Stimulated activated CD4-positive, alpha-beta T cell treated with anti-CD3 and anti-CD28 coated beads, Interleukin-1b, Interleukin-23, amount 100 ng/mL, for 48 hours (primary cell): Measurements from ENCODE around the gene PWWP2A.

Experiments
- DNase-seq: peaks from one replicate; pipeline ENCODE4 v3.0.0-alpha.2; 2020

The PWWP2A gene

DNA sequence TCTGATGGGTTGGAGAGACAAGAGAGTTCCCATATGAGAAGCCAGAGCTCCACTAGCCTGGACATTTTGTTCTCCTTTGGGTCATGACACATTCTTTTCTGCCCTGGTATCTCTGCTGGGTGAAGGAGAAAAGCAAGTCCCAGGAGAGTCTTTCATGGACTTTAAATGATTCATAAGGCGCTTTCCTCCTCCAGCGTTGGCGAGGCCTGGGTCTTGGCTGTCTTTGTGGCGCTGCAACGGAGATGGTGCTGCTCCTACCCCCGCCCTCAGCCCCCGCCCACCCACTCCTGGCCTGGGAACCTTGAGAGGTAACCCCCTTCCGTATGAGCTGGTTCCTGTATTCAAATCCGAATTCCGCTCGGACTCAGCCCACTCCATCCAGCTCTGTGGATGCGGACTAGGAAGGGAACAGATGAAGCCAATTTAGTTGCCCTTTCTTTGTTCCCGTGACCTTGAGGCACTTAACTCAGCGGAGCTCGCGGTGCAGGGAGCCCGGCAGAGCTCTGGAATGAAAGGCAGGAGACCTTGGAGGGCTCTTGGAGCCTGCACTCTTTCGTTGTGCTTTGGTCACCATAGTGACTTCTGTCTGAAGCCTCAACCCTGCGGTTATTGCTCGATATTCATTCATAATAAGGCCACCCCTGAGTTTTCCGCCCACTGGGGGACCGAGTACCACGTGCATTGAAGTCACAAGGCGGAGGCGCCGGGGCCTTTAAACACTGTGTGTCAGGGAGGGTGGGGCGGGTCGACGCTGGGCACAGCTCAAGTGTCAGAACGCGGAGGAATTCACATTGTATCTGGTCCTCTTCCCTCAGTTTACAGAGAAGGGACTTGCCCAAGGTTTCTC lies 14.0 kb upstream of the PWWP2A start:
- DNase-seq = no peak

DNA sequence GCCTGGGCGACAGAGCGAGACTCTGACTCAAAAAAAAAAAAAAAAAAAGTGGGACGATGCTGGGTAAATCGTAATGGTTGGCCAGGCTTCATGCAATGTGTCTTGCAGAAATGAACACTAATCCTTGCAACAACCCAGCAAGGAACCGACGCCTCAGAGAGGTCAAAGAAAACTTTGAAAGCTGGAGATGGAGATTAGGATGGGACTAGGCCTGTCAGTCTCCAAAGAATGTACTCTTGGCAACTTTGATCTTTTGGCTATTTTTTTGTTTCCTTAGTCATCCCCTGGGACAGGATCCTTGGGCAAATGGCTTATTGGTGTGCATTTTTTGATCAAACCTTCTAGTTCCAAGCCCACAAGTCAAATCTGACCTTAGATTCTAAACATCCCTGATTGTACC lies 10.6 kb upstream of the PWWP2A start:
- DNase-seq = no peak

DNA sequence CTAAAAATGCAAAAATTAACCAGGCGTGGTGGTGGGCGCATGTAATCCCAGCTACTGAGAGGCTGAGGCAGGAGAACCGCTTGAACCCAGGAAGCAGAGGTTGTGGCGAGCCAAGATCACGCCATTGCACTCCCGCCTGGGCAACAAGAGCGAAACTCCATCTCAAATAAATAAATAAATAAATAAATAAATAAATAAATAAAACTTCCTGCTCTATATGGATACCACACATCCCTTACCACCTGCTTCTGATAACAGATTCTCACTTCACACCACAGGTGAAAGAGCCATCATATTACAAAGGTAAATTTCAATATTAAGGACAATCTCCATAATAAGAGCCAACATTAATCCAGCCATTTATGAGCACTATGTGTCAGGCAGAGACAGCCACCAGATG lies 9.4 kb upstream of the PWWP2A start:
- no peak for DNase-seq

DNA sequence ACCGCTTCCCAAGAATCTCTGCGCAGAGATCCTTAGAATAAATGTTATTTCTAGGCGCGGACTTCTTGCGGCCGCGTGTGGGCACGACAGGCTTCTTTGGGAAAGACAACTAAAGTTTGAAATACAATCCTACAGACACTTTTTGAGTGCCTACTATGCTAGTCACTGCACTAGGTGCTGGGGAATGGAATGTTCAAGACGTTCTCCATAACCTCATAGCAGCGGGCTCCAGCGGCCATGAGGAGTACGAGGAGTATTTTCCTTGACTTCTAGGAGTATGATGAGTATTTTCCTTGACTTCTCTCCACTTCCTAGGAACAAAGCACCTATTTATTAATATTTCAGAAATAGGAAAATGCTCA lies 636 bp upstream of the PWWP2A start:
- DNase-seq = no peak

DNA sequence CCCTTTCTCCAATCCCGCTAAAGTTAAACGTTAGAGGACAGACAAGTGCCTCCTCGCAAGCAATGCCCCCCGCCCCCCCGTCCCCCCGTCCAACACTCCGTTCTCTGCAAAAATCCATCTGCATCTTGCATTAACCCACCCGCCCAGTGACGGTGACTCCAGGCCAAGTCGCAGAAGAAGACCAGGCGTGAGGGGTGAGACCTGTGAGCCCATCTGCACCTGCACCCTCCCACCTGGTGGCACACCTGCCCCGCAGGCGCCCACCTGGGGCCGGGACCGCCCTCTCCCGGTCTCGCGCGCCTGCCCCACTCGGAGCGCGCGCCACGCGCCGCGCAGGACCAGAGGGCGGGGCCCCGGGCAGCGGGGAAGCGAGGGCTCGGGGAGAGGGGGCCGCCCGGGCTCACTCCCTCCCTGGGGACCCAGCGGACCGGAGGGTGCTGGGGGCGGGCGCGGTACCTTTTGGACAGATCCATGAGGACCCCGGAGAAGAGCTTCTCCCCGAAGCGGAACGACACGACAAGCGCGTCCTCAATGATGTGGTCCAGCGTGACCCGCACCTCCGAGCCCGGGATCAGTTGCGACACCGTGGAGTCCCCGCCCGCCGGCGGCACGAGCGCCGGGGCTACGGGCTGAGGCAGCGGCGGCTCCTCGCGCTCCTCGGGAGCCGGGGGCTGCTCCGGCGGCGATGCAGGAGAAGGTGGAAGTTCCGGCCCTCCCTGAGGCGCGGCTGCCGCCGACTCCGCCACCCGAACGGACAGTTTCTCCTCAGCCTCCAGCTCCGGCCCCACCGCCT lies 705 bp downstream of the PWWP2A start:
- DNase-seq = peak; percentile 28

DNA sequence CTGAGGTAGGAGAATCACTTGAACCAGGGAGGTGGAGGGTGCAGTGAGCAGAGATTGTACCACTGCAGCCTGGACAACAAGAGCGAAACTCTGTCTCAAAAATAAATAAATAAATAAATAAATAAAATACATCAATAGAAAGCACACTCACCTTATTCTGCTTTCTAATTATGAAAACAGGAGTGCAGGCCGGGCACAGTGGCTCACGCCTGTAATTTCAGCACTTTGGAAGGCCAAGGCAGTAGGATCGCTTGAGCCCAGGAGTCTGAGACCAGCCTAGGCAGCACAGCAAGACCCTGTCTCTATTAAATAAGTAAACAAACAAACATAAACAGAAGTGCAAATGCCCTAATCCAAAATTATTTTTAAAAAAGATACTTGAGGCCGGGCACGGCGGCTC lies 2.3 kb downstream of the PWWP2A start:
- DNase-seq = no peak

DNA sequence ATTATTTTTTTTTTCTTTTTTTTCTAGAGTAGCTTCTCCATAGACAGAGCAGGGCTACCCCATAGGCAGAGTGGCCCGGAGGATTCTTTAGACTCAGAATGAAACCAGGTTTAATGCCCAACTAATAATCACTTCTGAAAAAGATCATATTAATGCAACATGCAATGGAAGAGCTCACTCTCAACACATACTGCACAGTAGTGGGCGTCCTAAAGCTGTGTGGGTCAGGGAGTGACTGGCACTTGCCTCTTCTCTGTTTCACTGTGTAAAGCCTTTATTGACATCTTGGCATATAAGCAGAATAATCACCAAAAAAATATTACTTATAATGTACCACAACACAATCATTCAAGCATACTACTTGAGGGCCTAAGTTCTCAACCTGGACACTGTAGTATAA lies 11.1 kb downstream of the PWWP2A start:
- DNase-seq = no peak

DNA sequence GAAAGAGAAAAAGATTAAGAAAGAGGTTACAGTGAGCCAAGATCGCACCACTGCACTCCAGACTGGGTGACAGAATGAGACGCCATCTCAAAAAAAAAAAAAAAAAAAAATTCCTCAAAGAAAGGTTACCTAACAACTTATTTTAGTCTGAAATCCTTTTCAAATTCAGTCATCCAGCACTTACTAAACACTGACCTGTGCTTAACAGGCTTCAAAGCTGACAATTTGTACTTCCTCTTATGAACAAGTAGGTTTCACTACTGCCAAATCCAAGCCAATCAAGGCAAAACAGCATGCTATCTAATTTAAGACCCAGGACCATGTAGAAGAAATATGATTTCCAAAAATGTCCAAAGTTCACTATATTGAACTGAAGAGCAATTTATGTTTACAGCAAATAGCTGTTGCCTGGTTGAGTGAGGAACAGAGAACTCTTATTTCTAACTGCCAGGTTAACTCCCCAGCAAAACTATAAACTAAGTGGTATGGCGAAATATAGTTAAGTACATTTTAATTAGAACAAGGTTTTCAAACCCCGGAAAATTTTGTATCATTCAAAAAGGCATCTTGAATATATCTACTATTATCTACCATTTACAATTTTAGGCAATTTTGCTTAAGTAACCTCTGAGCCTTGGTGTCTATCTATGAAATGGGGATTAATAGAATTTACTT lies 13.4 kb downstream of the PWWP2A start:
- no peak for DNase-seq

DNA sequence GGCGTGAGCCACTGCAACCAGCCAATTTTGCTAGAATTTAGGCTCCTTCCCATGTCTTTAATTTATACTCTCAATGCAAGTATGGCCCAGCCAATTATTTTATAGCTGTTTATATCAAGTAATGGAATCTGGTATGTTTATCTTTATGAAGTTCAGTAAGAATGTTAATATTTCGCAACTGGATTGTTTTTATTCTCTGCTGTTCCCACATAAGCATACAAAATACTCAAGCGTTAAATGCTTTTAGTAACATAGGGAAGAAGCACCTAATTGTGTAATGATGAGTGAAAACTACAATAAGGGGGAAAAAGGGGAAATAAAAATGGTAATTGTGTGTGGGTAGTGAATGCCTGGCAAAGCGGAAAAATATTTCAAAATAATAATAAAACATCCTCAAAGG lies 21.3 kb downstream of the PWWP2A start:
- no peak for DNase-seq

DNA sequence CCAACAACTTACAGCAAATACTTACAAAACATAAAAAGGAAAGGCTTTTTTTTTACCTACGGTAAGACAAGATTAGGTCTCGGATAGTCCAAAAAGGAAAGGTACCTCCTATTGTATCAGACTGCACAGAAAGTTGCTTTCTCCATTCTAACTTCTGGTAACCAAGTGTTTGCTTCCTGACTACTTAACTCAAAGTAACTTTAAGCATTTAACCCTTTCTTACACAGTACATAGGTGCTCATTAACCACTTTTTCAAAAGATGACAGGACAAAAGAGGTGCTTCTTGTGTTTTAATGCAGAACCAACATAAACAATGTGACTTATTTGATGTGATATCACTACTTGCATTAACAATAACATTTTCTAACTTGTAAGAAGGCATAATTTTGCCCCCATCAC lies 23.1 kb downstream of the PWWP2A start:
- no peak for DNase-seq

DNA sequence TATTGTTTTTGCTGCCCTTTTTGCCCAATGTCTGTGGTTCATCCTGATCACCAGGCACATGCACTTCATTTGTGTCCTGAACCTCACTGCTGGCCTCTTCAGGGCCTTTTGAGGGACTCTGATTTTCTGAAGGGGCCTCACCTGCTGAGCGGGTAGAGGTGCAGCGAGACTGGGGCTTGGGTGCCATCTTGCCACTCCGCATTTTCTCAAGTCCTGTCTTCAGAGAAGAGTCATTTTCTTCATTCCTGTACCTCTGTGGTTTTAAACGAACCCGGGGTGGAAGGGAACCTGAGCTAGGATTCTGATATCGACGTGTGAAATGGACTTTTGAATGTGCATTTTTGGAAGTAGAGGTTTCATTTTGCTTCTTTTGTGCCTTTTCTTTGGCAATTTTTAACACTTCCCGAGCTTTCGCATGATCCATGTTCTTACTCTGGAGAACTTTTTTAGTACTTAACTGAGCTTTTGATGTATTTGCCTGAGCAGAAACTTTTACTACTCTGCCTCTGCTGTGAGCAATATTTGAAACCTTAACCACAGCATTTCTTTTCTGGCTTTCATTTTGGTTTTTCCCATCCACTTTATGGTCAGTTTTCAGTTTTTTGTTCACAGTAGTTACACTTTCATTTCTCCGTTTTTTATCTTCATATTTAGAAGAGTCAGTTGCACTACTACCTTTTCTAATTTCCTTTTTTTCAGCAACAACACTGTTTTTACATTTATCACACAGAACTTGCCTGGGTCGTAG lies 26.1 kb downstream of the PWWP2A start:
- DNase-seq = no peak

DNA sequence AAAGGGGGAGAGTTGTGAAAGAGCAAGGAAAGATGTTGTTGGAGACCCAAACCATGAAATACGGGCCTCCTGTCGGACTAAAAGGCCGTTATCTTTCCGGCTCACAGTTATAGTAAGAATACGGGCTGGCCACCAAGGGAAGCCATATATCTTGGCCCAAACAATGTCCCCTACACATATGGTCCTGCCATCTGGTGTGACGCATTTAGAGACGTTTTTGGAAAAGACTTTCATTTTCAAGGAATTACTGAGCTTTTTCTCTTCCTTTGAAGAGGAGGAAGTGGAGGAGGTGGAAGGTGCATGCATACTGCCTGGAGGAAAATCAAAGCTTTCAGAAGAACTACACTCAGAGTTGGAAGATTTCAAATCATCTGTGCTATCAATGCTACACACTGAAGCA lies 26.7 kb downstream of the PWWP2A start:
- no peak for DNase-seq

DNA sequence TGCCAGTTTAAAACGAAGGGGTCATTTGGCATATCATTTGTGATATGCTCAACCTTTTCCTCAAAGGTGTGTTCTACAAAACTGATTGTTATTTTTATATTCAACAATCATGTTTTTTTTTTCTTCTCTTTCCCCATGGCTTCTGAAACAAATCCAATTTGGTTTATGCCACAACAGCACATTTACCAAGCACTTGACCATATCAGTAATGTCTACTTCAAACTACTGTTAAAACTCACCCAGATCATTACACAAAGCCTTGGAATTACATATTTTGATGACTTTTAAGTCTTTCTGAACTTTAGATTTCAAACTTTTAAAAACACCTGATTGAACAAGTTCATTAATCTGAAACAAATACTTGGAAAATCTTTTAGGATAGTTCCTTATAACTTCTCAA lies 29.2 kb downstream of the PWWP2A start:
- DNase-seq = no peak

DNA sequence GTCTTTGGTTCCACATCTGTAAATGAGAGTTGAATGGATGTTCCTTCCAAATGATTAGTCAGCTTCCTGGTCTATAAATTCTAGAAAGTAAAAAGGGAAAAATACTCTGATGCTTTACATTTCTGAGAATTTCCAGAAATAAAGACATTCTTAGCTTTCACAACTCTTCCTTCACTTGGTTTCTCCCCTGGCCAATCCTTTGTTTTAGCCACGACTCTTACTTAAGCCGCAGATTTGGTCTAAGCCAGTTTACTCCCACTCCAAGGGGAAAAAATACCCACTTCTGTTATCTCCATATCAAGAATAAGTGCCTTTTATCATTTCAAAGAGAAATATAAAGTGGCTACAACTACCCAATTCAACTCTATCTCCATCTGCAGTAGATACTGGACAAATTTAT lies 29.7 kb downstream of the PWWP2A start:
- DNase-seq = no peak

DNA sequence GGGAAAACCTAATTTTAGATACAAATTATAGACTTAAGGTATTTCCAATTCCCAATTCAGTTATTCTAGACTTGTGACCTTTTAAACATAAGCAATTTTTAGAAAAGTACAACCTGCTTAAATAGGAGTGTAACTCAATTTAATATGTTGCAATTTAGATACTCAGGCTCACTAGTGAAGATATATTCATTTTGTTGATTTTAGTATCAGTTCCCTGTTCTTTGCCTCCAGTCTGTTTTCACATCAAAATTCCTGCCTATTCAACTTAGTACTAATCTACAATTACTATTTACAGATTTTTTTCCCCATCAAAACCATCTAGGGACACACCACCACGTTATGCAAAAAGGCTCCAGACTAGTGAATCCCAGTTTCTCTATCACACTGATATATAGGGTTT lies 30.4 kb downstream of the PWWP2A start:
- DNase-seq = no peak

DNA sequence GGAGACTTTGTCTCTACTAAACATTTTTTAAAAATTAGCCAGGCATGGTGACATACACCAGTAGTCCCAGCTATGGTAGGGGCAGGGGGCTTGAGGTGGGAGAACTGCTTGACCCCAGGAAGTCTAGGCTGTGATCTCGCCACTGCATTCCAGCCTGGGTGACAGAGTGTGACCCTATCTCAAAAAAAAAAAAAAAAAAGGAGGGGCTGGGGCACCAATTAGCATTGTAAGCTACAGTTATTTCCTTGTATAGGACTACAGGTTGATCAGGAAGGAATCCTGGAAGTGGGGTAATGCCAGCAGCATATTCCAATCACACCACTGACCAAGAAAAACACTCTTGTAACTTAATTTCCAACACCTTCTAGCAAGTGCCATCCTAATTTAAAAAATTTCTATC lies 32.1 kb downstream of the PWWP2A start:
- DNase-seq = no peak

DNA sequence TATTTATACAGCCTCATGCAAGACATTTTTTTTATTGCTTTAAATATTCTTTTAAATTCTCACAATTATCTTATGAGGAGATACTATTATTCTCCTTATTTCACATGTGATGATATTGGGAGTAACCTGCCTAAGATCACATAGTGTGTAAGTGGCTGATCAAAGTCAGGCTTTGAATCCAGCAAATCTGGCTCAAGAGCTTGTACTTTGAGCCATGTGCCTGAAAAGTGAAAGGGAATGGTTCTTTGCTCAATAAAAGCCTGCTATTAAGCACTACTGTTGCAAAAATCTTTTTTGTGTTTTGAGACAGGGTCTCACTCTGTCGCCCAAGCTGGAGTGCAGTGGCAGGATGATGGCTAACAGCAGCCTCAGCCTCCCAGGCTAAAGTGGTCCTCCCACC lies 35.1 kb downstream of the PWWP2A start:
- no peak for DNase-seq

DNA sequence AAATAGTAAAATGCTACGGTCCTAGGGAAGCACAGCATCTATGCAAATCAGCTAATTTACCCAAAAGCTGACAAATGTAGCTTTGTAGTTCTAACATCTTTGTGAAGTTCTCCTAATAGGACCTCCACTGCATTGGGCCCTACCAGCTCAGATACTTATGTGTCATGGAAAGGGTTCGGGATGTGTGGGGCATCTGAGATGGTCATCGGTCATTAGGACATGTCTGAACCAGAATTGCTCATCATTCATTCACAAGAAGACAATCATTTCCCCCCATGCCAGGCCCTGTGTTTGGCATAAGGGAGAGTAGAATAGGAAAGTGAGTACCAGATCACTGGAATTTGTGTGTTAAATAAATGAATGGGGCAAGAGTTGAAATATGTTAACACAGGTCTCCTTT lies 35.7 kb downstream of the PWWP2A start:
- DNase-seq = no peak

DNA sequence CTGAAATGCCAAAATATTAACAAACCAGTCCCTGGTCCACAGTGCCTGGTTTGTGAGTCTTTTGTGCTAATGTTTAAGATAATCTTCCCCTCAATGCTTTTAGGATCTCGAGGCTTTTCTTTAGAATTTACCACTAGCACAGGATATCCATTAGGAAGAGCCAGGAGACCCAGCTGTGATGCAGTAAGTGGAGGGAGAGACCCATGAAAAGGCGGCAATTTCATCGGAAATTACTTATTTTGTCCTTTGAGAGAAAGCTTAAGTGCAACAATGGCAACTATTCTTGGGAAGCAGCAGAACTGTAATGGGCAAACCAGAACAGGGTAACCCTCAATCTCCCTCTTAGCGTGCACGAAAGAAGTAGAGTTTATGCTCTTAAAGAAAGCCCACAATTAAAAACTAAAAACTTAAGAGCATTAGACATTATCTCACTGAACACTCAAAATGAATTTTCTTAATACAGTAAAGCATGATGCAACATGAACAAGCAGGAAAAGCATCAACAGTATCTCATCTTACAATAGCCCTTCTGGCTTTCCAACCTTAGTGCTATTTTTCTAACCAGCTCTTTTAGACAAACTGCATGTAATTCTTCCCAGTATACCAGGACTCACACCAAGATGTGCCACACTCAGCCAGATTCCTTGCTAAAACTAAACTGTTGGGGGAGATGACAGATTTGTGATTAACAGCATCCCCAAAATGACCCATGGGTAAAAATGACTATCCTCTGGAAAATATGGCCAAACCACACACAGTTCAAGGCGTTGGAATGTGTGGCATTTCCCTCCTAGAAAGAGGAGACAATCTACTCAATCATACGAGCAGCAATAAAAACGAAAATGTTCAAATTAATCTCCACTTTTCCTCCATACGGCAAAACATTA lies 36.4 kb downstream of the PWWP2A start:
- no peak for DNase-seq

DNA sequence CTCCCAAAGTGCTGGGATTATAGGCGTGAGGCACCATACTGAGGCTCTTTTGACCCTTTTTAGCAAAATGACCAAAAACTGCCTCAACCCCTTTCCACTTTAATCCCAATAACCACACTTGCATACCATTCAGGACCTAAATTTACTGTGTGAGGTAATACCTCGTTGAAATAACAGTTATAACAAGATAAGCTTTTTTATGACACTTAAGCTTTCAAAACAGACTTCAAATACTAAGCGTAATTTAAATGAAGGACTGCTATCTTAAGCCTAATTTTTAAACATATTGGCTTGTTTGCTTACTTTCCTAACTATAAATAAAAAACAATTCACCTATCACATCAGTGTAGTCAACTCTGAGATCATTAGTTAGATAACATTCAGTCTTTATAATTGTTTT lies 37.8 kb downstream of the PWWP2A start:
- DNase-seq = no peak

DNA sequence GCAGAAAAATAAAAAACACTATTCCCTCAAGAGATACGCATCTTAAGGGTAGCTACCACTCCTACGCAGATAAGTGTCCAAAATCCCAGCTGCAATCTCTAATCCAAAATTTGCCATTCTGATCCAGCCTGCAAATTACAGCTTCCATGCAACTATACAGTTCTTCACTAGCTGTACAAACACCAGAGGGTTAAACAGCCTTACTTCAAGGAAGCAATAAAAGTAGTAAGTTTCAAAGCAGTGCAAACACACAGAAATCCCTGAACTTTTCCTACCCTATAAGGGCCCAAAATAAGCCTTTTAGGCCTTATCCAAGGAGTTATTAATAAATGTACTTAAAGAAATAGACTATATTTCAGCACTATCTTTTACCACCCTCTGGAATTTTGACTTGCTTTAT lies 39.5 kb downstream of the PWWP2A start:
- DNase-seq = no peak

DNA sequence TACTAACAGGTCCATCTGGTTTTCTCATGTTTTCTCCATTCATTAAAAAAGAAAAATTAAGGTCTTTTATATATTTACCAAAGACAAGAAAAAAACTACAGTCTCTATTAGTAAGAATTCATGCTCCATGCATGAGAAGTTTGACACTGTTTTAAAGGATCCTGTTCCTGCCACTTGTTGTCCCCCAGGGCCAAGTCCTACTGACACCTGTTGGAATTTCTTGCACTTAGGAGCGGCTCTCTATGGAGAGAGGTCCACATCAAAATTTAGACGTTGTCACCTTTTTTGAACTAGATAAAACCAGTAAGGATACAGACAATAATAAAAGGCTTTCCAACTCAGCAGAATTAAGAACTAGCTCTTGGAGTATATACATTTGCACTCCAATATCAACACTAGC lies 42.3 kb downstream of the PWWP2A start:
- no peak for DNase-seq
